Right lobe of liver (tissue), 4 donors: ENCODE measurements around the gene PCSK2.

Experiments used
- CTCF ChIP-seq, 4 donors: fragments of 200-600 bp in 3 of 4; fragments of 450-650 bp in 1 of 4; IDR thresholded peaks; one replicate each; pipeline versions ENCODE4 v1.5.1 to v1.8.0; 2016 to 2022; ENCODE audit warnings: antibody characterized with exemption in 4 of 4, mild to moderate bottlenecking in 2 of 4
- POLR2A ChIP-seq: fragments of 450-650 bp; IDR thresholded peaks from one replicate; pipeline ENCODE4 v1.6.1; 2017; ENCODE audit warnings: antibody characterized with exemption, mild to moderate bottlenecking
- donor health status: DM: no; HTN: no; CAD: no.
- donor health status: DM: no; HTN: no; CAD: no.
- donor health status: DM: no; HTN: yes; CAD: no.

- TF ChIP-seq CTCF (IDR thresholded peaks at IDR 0.05) (no peak), POLR2A (no peak)
Measured at GRCh38 chr20:17418737-17419136, 191.9 kb downstream of the PCSK2 start.
